Activated gamma-delta T cell (primary cell): ENCODE data around the gene TSC1.
"Not testable (repeated sequence)": the region's sequence is repeated elsewhere in the genome, so short reads cannot be mapped to it uniquely, and the experiment has no call there.

Experiments used
- DNase-seq: peaks from one replicate; lab custom pipeline; 2025; lab: John Stamatoyannopoulos, UW

Gene TSC1

DNA sequence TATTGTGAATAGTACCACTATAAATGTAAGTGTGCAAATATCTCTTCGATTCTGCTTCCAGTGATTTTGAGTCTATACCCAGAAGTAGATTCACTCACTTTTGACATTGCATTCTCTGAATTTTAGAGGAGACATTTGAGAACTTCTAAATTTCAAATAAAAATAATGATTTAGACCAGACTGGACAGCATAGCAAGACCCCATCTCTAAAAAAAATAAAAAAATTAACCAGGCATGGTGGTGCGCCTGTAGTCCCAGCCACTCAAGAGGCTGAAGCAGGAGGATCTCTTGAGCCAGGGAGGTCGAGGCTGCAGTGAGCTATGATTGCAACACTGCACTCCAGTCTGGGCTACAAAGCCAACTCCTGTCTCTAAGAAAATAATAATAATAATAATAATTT is 32.2 kb upstream of the TSC1 start:
- no peak for DNase-seq

- no peak for DNase-seq
Measured at GRCh38 chr9:132975961-132976360, 31.5 kb upstream of the TSC1 start.

DNA sequence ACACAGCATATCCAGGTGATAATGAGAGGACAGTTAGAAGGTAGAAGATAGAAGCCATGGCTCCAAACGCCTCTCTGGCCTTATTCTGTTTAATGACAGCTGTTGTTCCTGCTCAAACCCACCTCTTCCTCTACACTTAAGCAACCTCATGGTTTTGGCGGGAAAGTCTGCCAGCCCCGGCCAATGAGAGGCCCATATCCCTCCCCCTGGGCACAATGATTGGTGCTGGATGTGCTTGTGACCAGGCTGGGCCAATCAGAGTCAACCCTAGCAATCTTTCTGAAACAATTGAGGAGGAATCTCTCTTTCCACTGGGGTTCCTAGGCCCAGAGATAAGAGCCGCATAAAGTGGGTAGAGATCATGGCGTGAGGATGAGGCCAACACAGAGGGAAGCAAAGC is 29.3 kb upstream of the TSC1 start:
- no peak for DNase-seq

DNA sequence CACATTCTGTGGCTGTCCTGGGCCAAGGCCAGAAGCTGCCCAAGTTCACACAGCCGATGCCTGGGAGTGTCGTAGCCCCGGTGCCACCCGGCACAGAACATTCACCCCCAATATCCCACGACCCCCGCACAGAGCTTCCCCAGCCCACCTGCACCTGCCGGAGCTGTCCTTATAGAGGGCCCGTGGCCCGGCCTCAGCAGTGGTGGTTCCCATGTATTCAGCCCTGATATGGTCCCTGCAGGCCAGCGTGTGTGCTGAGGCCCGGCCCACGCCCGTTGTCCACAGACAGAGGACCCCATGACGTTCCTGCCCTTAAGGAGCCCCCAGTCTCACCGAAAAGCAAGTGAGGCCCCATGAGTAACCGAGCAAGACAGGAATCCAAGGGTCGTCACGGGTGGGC is 28.8 kb upstream of the TSC1 start:
- DNase-seq = no peak

GRCh38 chr9:132970324-132971062 is 26.1 kb upstream of the TSC1 start:
- DNase-seq = no peak

DNA sequence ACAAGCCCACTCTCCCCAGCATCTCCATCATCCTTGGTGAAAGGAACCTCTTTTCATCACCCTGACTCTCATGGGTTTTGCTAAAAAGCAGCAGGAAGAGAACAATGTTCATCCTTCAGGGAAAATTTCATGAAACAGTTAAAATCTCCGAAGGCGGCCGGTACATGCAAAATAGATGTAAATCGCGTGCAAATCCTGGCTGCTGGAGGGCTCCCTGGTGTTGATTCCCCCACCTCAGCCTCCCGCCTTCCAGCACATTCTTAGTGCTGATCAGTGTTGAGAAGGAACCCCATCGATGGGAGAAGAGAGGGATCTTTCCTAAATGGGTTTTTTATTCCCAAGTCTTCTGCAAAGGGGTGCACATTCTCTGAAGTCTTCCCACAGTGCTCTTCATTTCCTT is 25.4 kb upstream of the TSC1 start:
- no peak for DNase-seq

DNA sequence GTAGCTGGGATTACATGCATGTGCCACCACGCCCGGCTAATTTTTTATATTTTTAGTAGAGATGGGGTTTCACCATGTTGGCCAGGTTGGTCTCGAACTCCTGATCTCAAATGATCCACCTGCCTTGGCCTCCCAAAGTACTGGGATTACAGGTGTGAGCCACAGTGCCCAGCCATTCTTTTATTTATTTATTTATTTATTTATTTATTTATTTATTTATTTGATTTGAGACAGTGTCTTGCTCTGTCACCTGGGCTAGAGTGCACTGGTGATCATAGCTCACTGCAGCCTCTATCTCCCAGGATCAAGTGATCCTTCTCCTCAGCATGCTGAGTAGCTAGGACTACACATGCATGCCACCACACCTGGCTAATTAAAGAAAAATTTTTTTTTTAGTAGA is 23.5 kb upstream of the TSC1 start:
- DNase-seq = not testable (repeated sequence)

GRCh38 chr9:132965478-132965877 is 21.1 kb upstream of the TSC1 start:
- DNase-seq = no peak

GRCh38 chr9:132961002-132961401 is 16.6 kb upstream of the TSC1 start:
- DNase-seq = no peak

DNA sequence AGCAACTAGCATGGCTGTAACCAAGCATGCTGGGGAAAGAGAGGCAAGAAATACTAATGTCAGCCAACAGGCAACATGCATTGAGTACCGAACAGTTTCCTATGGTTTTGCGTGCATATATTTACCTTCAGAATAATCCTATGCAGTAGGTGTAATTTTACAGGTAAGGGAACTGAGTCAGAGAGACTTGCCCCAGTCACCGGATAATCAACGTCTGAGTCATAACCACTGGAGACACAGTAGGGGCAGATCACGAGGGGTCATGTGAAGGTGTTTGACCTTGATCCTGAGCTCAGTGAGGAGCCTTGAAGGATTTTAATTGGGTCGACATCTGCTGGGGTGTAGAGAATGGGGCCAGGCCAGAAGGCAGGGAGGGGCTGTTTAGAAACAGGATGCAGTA is 13.4 kb upstream of the TSC1 start:
- no peak for DNase-seq

DNA sequence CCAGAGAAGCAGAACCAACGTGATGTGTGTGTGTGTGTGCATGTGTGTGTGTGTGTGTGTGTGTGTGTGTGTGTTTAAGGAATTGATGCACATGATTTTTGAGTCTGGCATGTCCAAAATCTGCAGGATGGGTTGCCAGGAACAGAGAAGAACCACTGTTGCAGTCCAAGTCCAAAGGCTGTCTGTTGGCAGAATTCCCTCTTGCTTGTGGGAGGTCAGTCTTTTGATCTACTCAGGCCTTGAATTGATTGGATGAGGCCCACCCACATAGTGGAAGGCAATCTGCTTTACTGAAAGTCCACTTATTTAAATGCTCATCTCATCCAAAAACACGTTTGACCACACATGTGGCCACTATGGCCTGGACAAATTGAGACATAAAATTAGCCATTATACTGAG is 11.4 kb upstream of the TSC1 start:
- DNase-seq = no peak

DNA sequence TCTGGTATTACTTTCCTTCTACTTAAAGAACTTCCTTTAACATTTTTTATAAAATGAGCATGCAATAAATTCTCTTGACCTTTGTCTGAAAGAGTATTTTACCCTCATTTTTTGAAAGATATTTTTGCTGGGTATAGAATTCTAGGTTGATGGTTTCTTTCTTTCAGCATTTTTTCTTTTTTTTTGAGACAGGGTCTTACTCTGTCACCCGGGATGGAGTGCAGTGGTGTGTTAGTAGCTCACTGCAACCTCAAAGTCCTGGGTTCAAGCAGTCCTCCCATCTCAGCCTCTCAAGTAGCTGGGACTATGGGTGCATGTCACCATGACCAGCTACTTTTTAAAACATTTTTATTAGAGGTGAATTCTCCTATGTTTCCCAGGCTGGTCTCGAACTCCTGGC is 10.7 kb upstream of the TSC1 start:
- DNase-seq = no peak

GRCh38 chr9:132949709-132950108 is 5.3 kb upstream of the TSC1 start:
- no peak for DNase-seq

DNA sequence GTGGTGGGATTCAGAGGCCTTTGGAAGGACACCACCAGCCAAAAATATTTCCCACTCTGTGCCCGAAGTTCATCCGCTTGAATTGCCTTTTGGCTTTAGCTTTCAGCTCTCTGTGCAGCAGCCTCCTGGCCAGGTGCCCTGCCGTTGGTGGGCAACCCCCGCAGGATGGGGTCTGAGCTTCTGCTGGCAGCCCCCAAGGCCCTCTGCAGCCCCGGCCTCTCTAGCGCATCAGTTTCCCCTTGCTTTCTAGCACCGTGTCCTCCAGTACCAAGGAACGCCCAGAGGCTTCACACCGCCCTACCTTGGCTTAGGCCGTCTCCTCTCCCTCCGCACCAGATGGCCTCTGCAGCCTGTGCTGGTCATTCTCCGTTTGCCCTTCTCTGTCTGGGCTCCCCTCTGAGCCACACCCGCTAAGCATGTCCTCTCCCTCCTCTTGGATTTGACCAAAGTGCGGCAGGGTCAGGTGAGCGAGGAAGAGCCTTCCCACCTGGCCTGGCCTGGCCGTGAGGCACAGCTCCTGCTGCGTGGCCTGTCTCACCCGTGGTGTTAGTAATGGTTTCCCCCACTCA is 4.2 kb upstream of the TSC1 start:
- DNase-seq = no peak

DNA sequence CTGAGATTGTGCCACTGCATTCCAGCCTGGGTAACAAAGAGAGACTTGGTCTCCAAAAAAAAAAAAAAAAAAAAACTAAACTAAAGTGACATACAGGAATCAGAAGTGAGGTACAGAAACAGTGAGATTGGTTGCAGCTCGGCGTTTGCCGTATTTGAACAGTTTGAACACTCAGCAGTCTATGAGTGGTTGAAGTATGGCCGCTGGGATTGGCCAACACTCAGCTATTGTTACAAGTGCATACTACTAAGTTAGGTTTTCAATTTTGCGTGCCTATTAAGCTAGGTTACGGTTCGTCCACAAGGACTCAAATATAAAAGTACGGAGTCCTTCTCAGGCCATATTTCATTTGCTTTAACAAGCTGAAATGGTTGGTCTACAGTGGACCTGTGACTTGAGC is 3.3 kb upstream of the TSC1 start:
- DNase-seq = no peak

DNA sequence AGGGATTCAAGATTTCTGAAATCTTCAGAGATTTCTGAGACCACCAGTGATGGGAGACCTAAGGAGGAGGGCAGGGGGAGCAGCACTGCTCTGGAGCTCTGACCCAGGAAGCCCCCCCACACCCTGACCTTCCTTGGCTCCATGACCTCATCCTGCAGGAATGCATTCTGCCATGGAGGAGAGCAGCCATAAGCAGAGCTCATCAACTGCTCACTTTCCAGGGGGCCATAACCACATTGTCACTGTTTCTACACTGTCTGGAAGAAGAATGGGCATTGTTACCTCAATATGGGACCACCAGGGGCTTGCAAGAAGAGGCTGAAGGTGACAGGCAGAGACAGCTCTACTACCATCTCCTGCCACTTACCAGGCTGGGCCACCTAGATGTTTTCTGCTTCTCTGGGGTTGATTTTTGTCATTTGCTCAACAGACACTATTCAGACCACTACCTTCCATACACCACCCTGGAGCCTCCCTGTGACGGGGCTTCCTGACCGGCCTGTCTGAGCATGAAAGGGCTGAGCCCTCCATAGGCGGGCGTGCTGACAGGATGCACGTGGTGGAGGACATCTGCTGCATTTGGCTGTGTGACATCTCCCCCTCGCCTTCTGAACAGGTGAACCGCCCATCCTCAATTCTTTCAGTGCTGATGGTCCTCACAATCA is 2.3 kb upstream of the TSC1 start:
- no peak for DNase-seq

DNA sequence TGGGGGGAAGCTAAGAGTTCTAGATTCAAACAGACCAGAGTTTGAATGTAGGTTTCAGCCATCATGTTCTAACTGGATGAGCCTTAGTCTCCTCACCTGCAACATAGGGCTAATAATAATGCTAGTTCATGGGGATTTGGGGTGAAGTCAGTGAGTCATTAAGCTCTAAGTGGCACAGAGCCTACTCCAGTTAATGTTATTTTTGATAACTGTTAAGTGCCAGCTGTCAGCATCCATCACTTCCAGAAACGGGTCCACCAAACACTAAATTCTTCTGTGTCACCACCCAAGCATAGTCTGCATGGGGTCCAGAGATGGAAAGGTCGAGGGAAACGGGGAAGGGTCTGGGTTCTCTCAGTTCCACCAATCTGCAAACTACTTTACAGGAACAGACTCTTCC is 1.8 kb upstream of the TSC1 start:
- no peak for DNase-seq

GRCh38 chr9:132945186-132946130 is 1.0 kb upstream of the TSC1 start:
- DNase-seq = no peak

- DNase-seq = no peak
Measured at GRCh38 chr9:132943651-132944293, 644 bp downstream of the TSC1 start.

DNA sequence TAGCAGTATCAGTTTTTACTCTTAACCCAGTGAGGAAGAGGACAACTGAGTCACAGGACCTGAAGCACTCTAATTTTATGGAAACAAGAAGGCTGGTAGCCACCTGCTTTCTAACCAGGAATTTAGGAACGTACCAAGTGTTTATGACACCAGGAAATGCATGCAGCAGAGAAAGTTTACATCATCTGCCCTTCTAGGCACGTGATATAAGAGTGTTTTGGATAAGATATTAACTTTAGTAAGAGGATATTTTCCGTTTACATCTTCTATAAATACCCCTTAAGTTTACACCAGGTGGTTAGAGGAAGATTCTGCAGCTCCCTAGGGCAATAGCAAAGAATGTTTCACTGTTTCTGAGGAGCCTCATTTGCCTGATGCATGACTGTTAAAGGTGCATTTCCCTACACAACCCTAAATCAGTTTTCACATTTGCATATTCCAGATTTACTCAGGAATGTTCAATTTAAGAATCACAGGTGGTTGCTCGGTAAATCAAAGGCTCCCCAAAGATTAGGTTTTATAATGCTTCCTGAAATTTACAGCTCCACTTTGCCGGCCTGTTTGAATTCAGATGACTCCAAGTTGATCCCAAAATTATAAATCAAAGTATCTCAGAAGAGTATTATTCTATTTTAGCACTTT is 1.8 kb downstream of the TSC1 start:
- DNase-seq = no peak

DNA sequence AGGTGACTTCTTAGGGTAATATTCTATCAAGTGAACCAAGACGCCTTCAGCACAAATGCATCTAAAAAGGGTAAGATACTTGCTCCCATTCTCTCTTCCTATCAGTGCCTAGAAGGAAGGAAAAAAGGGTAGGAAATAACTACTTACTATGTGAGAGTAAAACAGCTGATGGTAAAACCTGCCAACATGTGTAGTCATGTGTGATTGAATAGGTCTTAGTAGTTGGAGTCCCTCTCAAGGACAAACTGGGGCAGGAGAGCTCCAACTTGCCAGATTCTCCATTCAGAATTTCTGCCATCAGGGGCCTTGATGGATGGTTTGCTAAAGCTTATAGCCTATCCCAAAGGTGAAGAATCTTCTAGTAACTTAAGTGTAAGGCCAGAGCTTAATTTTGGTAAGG is 5.2 kb downstream of the TSC1 start:
- DNase-seq = no peak
